Amygdala (tissue), 56 donors: ENCODE measurements around the gene CACNA1I.

ENCODE experiments used
- DNase-seq, 56 donors: peaks; one replicate each; lab custom pipeline; 2025; lab: John Stamatoyannopoulos, UW

Gene CACNA1I

DNA sequence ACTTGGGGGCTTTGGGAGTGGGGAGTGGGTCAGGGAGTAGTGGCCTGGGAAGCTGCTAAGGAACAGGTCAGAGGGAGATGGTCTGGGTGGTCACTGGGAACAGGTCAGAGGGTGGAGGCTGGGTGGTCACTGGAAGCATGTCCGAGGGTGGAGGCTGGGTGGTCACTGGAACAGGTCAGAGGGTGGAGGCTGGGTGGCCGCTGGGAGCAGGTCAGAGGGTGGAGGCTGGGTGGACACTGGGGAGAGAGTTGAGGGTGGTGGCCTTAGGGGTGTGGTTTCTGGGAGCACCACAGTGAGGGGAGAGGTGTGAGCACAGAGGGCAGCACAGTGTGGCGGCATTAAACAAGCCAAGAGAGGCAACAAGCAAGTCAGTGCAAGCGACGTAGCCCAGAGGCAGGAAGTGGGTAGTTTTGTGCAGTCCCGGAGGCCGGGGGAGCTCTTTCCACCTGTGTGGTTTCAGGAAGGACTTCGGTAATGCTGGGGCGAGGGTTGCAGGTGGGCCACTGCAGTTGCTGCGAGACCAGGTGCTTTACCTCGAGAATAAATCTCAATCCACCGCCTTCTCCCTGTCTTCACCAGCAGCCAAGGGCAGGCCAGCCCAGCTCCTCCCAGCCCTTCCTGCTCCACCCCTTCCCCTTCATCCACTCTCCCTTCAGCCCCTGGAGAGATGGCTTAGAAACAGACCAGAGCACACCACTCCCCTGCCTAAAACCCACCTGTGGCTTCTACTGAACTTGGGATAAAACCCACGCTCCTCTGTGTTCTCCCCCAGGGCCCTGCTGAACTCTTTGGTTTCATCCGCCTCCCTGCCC, 3.2 kb upstream of the CACNA1I start:
- DNase-seq = no peak

DNA sequence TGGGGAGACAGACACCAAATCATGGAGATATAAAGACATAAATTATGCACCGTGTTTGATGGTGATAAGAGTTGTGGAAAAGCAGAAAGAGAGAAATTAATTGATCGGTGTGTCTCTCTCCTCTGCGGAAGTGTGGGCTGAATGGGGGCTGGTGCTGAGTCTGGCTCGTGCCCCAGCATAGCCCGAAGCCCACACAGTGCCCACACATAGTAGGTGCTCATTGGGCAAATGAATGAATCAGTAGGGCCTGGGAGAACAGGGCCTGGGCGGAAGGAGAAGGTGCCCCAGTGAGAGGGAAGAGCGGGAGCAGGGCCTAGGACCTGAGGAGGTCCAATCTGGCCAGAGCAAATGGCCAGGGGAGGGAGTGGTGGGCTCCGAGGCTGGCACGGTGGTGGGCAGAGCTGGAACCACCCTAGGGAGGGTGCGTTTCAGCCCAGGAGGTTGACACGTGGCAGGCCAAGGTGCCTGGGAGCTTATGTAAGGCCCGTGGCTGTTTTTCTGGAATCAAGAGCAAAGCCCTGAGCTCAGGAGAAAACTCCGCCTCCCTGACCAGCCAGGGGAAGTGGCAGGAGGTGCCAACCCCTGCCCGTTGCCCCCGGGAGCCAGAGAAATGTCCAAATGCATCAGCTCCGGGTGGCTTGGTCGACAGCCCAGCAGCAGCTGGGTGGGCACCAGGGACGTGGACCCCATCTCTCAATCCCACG, 2.1 kb upstream of the CACNA1I start:
- no peak for DNase-seq

DNA sequence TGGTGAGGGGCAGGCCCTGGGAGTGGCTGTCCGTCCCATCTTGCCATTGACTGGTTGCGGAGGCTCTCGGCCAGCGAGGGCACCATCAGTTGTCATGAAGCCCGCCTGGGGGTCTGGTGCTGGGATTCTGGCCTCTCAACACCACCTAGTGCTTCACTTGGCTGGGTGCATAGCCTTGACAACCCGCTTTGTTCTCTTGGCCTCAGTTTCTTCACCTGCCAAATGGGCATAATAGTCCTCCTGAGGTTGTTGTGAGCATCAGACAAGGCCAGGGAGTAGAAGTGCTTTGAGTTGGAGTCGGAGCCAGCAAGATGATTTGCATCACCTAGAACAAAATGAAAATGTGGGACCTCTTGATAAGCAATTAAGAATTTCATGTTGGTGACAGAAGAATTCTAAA, 1.5 kb upstream of the CACNA1I start:
- DNase-seq = no peak

DNA sequence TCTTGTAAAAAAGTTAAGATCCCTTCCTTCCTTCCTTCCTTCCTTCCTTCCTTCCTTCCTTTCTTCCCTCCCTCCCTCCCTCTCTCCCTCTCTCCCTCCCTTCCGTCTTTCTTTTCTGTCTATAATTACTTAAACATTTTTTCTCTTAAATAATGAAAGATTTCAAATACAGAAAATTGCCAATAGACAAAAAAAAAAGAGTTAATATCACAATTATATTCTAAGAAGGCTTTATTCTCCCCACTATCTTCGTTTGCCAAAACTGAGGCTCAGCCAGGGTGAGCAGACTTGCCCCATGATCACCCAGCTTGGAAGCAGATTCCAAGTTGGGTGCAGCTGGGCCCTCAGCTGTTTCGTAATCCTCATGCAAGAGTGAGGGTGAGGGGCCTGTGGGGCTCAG, 327 bp upstream of the CACNA1I start:
- no peak for DNase-seq

DNA sequence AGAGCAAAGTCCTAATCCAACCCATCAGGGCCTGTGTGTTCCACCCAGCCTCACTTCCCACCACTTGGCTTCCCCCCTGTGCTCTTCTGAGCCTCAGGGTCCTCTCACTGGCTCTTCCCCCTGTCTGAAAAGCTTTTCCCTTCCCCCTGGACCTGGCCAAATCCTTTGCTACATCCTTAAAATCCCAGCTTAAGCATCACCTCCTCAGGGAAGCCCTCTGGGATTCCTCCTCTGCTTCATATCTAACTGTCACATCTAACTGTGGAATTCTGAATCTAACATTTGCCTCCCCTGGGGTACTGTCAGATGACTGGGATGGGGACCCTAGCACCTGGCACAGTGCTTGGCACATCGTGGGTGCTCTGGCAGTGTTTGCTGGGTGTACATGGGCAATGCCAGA, 985 bp downstream of the CACNA1I start:
- DNase-seq = no peak

DNA sequence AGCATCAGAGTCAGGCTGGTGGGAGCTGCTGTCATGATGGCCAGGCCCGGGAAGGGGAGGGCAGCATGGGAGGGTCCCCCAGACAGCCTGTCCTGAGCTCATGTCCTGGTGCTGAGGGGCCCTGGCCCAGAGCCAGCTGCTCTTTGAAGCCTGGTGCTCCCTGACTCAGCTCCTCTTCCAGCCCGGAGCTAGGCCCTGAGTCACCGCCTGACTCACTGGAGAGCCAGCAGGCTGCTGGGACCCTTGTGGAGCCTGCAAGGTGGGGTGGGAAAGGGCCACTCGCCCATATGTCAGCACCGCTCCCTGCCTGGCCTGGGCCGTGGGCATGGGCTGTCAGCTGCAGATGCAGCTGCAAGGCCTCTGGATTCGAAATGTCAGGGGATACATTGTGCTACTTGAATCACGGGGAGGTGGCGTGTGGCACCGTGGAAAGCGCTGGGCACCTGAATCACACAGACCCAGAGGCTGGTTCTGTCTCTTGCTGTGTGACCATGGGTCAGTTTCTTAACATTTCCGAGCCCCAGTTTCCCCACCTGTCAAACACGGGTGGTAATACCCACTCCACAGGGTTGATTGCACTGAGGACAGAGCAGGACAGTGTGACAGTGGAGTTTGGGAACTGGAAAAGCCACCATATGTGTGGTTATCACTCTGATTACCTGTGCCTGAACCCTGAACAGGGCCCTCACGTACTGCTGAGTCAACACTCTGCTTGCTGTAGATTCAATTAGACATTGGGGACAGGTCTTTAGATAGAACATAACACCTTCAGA, 4.4 kb downstream of the CACNA1I start:
- peak in 3 of 56 donors; percentile 11 to 27 (median 17) for DNase-seq

DNA sequence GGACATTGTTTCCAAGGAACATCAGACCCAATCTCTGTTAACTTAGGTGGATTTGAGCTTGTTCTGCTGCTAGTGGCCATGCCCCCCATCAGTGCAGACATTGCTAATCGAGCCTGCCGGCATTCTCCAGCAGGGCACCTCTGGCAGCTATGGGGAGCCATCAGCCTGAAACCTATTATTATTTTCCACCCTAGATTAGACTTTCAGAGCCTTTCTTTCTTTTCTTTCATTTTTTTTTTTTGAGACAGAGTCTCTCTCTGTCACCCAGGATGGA, 4.9 kb downstream of the CACNA1I start:
- DNase-seq = no peak

DNA sequence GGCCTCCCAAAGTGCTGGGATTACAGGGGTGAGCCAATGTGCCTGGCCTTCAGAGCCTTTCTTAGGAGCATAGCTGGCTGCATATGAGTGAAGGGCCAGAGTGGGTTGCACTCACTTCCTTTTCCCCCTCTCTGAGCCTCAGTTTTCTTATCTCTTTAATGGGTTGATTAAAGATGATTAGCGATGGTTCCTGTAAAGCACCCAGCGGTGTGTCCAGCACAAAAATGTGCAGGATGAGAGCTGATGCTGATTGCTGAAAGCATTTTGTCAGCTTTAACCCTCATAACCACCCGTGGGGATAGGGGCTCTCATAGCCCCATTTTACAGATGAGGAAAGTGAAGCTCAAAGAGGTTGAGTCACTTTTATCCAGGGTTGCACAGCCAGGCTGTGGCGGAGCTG, 5.5 kb downstream of the CACNA1I start:
- no peak for DNase-seq

DNA sequence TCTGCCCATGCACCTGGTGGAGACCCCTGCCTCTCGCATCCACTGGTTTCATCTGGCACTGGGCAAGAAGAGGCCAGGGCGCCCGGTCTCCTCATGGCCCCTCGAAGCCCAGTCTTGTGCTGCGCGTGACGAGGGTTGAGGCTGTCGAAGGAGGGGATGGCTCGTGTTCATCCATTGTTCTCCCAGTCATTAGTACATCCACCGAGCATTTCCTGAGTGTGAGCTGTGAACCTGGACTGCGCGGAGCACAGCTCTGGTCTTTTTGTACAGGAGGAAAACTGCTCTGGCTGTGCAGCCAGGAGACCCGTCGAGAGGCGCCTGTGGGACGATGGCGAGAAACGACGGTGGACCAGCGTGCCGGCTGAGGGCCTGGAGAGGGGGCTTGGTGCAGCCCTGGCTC, 6.8 kb downstream of the CACNA1I start:
- DNase-seq = no peak

DNA sequence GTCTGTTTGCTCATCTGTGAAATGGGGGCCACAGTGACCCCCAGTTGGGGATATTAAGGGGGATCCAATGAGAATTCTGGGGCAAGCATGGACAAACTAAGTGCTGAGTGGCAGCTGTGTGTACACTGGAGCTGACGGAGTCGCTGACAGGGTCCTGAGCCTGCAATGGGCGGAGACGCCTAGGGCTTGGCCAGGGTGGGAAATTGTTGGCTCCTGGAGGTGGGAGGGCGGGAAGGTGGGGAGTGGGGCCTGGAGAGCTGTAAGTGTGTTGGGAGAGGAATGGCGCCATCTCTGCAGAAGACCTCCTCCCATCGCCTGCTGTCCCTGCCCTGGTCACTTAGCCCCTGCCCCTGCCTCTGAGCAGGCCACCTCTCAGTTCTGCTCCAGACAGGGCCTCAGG, 7.3 kb downstream of the CACNA1I start:
- DNase-seq = no peak

DNA sequence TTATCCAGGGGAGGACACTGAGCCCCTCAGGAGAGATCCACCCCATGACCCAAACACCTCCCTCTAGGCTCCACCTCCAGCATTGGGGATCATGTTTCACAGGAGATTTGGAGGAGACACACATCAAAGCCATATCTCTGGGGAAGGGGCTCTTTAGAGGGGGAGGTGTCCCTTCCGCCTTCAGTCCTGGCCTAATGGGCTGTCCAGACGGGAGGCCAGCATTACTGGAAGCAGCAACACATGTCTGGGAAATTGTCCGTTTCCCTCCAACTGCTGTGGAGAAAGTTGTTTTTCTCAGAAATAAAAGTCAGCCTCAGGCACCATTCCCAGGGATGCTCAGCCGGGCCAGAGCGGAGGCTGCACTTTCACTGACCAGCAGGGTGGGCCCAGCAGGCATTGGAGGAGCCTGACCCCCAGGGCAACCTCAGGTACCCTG, 9.5 kb downstream of the CACNA1I start:
- no peak for DNase-seq

DNA sequence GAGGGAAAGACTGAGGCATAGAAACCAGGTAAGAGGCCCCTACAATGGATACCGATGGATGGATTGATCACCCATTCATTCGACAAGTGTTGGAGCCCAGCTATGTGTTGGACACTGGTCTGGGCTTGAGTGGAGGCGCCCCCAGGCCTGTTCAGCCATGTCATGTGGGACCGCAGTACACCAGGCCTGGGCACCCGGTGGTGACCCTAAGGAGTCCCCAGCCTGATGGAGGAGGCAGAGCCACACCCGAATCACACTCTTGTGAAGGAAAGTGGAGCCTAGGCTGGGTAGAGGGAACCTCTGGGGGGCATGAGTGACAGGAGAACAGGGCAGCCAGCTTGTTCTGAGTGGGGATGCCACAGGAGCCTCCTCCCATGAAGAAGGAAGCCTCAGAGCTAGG, 10.2 kb downstream of the CACNA1I start:
- DNase-seq = no peak

DNA sequence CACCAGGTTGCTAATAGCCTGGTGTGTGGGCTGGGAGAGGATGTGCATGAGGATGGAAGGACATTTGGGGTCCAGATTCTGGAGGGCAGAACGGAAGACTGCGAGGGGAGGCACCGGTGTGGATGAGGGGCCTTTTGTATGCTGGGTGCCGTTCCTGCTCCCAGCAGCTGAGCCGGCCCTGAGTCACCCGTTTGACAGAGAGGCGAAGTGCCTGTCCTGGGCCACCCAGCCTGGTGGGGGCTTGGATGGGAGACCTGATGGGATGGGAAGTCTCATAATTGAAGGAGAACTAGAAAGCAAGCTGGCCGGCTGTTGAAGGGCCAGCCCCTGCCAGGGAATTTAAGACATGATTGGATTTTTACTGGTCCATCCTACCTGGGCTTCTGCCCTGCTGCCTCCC, 10.8 kb downstream of the CACNA1I start:
- DNase-seq = no peak

DNA sequence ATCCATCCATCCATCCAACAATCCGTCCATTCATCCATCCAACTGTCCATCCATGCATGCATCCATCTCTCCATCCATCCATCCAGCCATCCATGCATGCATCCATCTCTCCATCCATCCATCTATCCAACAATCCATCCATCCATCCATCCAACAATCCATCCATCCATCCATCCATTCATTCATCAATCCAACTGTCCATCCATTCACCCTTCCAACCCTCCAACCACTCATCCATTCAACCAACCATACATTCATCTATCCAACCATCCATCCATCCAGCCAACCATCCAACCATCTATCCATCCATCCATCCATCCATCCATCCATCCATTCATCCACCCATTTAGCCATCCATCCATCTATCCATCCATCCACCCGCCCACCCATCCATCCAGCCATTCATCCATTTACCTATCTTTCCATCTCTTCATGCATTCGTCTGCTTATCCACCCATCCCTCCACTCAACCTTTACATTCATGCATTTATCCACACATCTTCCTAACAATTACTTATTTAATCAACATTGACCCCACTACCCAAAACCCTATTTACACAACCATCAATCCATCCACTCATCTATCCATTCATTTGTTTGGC, 12.6 kb downstream of the CACNA1I start:
- no peak for DNase-seq

DNA sequence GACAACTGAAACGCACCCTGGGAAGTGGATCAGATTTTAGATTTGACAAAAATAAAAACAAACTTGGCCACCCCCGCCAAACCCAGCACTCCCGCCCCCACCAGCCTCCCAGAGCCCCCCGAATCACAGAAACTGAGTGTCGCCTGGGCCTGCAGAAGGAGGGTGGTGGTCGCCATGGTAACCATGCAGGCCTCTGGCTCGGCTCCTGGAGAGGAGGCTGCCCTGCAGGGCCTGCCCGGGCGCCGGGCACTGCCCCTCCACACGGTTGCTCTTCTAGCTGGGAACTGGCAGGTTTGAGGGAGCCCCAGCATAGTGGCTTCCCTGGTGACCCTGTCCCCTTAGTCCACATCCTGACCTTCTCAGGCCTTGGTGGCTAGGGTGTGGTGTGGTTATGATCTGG, 19.3 kb downstream of the CACNA1I start:
- peak in 7 of 56 donors; percentile 8 to 27 (median 14) for DNase-seq

DNA sequence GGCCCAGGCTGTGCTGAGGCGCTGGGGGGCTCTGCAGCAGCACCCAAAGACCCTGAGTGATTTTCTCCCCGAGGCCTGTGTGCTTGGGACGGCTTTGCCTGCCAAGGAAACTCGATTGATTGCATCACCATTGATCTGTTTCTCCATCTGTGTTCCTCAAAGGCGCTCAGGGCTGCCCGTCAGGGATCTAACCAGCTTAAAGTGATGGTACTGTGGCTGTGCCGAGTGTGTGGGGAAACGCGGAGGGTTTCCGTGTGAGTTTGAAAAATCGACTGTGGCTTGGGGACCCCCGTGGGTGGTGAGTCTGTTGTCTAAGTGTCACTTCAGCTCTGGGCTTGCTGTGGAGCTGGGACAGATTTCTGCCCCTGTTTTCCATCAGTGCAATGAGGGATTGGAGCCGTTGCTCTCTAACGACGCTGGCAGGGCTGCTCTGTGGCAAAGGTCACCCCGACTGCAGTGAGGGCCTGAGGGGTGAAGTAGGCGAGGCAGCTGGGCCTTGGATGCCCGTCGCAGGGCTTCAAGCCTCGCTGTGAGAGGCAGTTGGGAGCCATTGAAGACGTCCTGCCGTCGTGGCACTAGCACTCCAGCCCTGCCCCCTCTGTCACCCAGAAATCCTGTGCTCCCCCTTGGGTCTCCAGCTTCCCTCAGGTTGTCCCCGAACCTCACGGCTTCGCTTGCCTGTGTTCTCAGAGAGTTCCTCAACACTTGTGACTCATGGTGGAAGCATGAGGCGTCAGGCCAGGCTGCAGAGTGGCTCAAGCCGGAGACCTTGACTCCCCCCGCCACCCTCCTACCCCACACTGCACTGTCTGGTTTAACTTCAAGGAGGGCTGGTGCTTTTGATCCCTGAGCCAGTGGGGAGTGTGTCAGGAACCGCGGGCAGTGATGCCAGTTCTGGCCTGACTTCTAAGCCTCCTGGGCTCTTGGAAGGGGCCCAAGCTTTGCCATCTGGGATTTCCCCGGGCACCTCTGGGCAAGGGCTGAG, 21.8 kb downstream of the CACNA1I start:
- DNase-seq = peak in 2 of 56 donors; percentile 6 to 11

DNA sequence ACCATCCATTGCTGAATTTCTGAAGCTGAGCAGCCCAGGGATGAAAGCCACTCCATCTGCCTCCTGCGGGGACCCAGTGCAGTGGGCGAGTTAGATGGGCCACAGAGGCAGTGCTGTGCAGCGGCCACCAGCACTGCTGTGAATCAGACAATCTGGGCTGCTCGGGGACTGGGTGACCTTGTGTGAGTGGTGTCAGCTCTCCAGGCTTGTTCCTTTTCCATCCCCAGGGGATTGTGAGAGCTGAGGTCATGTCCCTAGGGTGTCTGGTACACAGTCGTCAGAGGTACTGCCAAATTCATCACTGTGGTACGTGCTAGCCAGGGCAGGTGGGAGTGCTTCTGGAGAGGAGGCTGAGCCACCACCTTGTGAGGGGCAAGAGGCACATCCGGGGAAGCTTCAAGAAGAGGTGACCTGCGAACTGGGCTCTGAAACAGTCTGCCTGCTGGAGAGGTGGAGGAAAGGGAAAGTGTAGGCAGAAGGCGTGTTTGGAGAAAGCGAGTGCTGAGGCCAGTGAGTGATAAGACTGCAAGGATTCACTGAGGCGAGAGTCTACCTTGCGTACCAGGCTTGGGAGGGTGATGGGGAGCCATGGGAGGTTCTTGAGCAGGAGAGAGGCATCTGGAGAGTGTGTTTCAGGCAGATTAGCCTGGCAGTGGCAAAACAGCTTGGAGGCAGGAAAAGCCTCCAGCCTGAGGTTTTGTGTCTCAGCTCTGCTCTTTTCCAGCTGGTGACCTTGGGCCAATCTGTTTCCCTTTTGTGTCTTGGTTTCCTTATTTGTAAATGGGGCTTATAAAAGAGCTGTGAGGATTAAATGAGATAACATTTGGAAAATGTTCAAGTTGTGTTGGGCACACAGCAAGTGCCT, 22.7 kb downstream of the CACNA1I start:
- no peak for DNase-seq

DNA sequence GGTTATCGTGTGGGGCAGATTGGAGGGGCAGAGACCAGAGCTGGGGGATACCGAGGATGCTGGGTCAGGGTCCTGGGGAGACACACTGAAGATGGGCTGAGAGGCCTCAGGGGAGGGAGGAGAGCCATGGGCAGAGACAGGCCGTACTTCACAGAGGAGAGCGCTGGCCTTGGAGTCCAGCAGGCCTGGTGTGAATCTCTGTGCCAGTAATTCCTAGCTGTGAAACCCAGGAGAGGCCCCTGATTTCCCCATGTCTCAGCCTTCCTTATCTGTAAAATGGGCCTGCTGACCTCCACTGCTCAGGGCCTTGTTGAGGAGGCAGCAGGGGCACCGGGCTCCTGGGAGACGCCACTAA, 23.4 kb downstream of the CACNA1I start:
- no peak for DNase-seq

DNA sequence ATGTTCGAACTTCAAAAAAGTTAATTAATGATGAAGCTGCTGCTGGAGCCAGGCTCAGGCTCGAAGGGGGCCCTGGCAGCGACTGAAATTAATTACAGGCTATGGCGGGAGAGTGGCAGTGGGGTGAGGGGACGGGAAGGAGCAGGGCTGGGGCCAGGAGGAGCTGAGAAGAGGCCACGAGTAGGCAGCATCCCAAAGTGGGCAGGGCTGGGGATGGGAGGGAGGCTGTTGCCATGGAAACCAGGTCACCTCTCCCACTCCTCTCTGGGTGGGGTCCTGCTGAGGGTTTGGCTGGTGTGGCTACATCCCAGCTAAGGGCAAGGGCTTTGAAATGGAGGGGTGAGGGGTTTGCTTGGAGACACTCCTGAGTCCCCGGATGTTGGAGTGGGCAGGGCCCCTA, 23.9 kb downstream of the CACNA1I start:
- DNase-seq = no peak
